ENCODE results near the gene SPOP. TPM values are rescaled to one million over a fixed set of nuclear protein-coding genes. Genes with fewer than 3 reads are reported as not detected.
A peak's percentile ranks its signal among the peaks of the same experiment; 100 is the strongest.
"Not testable (repeated sequence)": the region's sequence is repeated elsewhere in the genome, so short reads cannot be mapped to it uniquely, and the experiment has no call there.

Gene SPOP
- 68.3 TPM for total RNA-seq
- long read RNA-seq, transcript SPOP-206 (10 exons, 1,865 nt) = major isoform, 45 of 134 reads
- long read RNA-seq, transcript SPOP-221 (1 exons, 2,135 nt) = minor isoform, 30 of 134 reads
- long read RNA-seq, transcript SPOP-201 (11 exons, 2,965 nt) = minor isoform, 10 of 134 reads
- long read RNA-seq, partial matches to known transcripts = 3 of 134 reads
- long read RNA-seq, other reads (novel, unspliced or antisense) = 42 of 134 reads

DNA sequence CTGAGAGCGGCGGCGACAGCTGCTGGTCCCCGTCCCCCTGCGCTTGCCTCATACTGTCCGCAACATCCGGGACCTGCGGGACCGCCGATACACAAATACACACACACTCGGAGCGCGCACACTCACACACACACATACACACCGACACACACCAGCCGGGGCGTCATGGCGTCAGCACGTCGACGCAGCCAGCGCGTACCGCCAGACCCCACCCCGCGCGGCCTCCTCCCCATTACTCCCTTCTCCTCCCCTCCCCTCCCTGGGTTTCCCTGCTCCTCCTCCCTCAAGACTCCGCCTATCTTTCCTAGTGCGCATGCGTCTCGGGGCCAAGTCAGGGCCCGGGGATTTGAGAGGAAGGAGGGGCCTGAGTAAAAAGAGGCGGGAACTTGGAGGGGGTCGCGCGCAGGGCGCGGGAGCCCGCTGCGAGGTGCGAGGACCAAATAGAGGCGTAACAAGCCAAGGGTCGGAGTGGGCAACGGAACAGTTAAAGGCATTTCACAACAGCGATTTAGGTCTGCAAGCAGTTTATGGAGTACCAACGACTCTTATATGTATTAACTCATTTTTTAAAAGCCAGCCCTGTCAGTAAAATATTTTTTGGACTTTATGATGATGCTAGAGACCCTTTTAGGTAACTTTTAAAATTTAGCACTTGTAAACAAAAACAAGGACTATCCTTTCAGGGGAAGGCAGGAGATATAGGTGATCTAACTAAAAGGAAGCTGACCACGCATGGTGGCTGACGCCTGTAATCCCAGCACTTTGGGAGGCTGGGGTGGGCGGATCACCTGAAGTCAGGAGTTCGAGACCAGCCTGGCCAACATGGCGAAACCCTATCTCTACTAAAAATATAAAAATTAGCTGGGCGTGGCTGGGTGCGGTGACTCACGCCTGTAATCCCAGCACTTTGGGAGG, at the start of gene SPOP:
TSS of gene SPOP (minus strand) at position 165 of the 915 bp plus-strand sequence. CDS start 55,287 bp downstream, outside the sequence.
- DNase-seq (ENCODE audit: low spot score) = peak; percentile 99
- intact Hi-C loops (cut with DNase I) = loop anchor here (5.0 kb wide), 3 partner anchors 41 to 101 kb away; partner anchors contain the start of gene NXPH3

DNA sequence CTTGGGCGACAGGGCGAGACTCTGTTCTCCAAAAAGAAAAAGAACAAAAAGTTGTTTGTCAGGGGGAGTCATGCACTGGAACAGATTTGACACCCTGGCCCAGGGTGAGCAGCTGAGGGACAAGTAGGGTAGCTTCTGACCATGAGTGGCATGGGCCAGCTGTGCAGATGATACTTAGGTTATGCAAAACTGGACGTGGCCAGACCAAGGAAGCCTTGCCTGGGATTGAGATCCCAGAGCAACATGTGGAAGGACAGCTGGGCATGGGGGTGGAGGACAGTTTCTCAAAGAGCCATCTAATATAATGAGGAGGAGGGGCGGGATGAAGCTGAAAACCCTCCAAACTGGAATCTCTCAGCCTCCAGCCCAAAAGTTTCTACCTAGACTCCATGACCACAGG, 49.5 kb upstream of the SPOP start:
- intact Hi-C loops (cut with DNase I) = loop anchor here (5.0 kb wide), 1 partner anchor 35 kb away; the partner anchor contains the start of gene FAM117A

DNA sequence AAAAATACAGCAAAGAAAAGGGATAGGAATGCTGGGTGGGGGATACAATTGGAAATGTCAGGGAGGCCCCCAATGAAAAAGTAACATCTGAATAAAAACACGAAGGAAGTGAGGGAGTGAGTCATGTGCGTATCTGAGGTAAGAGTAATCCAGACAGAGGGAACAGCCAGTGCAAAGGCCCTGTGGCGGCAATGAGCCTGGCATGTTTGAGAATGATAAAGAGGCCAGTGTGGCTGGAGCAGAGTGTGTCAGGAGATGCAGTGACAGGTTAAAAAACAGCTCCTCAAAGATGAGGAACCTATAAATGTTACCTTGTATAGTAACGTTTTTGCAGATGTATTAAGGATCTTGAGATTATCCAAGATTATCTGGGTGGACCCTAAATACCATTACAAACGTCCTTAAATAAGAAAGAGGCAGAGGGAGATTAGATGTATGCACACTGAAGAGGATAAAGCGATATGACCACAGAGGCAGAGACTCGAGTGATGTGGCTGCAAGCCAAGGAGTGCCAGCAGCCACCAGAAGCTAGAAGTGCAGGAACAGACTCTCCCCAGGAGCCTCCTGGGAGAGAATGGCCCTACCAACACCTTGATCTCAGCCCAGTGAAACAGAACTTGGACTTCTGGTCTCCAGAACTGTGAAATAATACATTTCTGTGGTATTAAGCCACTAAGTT, 47.7 kb upstream of the SPOP start:
- intact Hi-C loops (cut with DNase I) = loop anchor here (5.0 kb wide), 1 partner anchor 37 kb away; the partner anchor contains the start of gene FAM117A

More for the DNA sequence above, 49.5 kb upstream of the SPOP start:
- DNase-seq (ENCODE audit: low spot score) = no peak

DNA sequence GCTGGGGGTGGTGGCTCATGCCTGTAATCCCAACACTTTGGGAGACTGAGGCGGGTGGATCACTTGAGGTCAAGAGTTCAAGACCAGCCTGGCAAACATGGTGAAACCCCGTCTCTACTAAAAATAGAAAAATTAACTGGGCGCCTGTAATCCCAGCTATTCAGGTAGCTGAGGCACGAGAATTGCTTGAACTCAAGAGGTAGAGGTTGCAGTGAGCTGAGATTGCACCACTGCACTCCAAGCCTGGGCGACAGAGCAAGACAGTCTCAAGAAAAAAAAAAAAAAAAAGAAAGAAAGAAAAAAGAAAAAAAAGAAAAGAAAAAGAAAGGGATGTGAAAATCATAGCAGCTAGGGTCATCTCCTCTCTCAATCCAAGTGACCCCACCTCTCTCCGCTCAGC, 46.7 kb upstream of the SPOP start:
- DNase-seq (ENCODE audit: low spot score); intact Hi-C loops (cut with DNase I): not testable (repeated sequence)

More for the DNA sequence above, 47.7 kb upstream of the SPOP start:
- no peak for DNase-seq (ENCODE audit: low spot score)

DNA sequence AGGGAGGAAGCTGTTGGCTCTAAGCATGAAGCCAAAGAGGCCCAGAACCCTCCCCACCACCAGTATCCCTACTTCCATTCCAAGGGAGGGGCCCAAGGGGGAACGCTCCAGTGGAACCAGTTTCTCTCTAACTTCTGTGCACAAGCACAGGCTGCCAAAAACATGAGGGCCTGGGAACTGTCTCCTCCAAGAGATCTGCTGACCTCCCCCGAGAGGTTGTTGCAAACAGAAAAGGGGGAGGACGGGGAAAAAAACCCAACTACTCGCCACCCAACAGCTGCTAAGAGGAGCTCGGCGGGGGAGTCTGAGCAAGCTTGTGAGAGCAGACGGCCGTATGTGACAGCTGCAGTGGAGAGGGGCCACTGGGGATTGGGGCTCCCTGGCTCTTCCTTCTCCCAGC, 45.5 kb upstream of the SPOP start:
- DNase-seq (ENCODE audit: low spot score) = no peak
- intact Hi-C loops (cut with DNase I) = no loop called here

DNA sequence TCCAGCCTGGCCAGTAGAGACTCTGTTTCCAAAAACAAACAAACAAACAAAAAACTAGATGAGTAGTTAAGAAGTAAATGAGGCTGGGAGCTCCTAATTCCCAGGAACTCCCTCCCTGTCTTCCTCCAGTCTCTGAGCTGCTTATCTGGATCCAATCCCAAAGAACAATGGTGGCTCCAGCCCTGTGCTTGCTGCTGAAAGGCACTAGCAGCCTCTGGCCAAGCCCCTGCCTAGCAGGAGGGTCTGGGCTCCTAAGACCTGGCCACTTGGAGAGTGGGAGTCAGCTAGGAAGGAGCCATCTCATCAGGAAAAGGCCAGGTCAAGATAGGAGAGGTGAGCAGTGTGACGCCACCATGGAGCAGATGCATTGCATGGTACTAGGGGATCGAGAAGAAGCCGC, 44.2 kb upstream of the SPOP start:
- DNase-seq (ENCODE audit: low spot score) = no peak
- intact Hi-C loops (cut with DNase I) = no loop called here

DNA sequence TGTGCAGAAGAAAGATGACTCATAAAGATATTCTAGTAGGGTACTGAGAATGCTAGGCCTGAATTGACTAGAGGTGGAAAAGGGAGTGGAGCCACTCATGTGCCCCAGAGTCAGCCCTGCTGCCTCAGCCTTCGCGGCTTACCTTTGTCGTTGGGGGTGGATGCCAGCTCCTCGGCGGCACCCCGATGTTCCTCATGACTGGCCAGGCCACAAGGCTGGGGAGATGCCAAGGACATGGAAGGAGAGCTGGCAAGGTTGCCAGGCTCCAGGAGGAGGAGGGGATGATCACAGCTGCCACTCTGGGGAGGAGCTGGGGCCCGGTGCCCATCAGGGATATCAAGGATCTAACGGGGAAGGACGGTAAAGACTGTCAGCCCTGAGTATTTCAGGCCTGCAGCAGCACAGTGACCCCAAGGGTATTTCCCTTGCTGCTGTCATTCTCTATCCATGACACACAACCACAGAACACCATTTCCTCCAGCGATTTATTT, 39.5 kb upstream of the SPOP start:
- no peak for DNase-seq (ENCODE audit: low spot score)
- intact Hi-C loops (cut with DNase I) = no loop called here

DNA sequence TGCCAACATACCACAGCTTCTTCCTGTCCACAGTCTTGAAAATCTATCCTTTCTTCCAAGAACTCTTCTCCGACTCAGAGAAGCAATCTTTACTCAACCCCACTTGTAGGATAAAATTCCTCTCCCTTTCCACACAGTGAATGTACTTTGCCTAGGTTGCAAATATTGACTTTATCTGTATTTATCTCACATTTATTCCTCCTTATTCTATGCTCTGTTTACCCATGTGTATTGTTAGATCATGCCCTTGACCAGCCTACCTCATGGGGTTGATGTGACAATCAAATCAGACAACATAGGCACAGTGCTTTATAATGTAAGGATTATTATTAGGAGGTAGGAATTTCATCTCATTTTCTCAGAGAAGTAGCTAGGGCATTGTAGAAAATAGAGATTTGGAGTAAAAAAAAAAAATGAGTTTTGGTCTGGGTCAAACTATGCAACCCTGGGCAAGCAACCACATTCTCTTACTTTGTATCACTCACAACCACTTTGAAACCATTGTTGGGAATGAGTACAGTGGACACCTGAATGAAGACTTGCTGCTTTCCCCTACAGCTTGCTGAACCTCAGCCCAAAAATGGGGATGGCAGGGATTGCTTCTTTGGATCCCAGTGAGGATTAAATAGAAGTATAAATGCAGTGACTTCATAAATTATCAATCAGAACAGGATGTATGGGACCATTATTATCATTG, 38.9 kb upstream of the SPOP start:
- intact Hi-C loops (cut with DNase I) = no loop called here
- DNase-seq (ENCODE audit: low spot score) = no peak

DNA sequence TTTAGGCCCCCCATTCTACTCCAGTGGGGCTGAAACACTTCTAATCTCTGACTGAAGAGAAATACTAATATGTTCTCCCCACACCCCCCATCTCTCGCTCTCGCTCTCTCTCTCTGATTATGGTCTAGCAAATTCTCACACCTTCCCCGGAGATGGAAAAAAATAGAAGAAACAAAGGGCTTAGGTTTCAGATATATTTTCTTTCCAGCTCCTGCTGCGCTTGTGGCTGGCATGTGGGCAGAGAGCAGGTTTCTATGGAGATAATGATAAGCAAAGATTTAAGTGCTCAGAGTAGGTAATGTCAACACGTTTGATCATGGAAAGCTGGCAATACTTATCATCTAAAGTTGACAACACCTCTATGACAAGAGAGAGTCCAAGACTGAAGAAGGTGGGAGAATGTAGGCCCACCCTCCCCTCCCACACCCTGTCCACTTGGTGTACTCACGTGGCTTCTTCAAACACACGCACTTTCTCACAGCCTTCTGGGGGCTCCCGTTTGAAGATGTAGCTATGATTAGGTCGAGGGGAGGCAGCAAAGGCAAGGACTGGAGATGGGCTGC, 37.9 kb upstream of the SPOP start:
- no peak for DNase-seq (ENCODE audit: low spot score)
- intact Hi-C loops (cut with DNase I) = no loop called here

DNA sequence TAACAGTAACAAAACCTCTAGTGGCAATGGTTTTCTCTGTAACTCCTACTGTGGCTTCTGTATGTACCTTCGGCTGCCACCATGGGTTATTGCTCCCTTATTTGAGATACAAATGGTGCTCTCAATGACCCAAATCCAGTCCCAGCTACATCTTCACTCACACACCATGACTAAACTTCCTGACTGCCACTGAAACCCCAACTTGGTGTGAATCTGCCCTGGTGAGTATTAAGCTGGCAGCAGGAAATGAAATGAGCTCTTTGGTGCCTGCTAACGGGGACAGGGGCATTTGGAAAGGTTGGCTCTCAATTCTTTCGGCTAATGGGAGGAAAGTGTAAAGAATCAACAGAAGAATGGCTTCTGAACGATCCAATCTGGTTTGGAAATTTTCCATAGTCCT, 37.3 kb upstream of the SPOP start:
- intact Hi-C loops (cut with DNase I) = no loop called here
- no peak for DNase-seq (ENCODE audit: low spot score)

DNA sequence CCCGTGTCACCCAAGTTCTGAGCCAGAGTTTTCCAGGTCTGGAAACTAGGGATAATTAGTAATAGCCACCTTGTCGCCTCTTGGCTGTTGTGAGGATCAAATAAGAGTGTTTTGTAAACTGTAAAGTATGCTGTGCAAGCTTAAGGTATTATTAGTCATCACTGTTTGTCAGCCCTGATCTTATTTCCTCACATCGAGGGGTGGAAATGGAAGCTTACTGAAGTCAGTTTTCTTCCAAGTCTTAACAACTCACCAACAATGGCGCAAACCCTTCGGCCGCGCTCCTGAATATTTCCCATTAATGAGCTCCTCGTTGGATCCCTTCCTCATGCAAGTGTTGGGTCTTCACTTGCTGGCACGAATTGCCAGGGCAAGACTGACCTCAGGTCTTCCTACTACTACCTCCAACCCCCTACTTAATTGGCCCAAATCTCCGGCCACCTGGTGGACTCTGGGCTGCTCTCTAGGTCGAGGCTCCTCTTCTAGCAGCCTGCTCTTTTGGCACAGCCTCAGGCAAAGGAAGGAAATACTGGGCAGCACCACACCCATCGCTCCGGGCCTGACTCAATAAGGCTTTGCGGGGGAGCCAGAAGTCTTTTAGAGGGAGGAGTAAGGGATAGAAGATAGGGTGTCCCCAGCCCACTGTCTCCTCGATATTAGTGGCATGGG, 30.8 kb upstream of the SPOP start:
- intact Hi-C loops (cut with DNase I) = loop anchor here (5.0 to 10.0 kb wide), 3 partner anchors 76 to 286 kb away; partner anchors contain the start of genes DLX3 and KAT7
- DNase-seq (ENCODE audit: low spot score) = no peak

DNA sequence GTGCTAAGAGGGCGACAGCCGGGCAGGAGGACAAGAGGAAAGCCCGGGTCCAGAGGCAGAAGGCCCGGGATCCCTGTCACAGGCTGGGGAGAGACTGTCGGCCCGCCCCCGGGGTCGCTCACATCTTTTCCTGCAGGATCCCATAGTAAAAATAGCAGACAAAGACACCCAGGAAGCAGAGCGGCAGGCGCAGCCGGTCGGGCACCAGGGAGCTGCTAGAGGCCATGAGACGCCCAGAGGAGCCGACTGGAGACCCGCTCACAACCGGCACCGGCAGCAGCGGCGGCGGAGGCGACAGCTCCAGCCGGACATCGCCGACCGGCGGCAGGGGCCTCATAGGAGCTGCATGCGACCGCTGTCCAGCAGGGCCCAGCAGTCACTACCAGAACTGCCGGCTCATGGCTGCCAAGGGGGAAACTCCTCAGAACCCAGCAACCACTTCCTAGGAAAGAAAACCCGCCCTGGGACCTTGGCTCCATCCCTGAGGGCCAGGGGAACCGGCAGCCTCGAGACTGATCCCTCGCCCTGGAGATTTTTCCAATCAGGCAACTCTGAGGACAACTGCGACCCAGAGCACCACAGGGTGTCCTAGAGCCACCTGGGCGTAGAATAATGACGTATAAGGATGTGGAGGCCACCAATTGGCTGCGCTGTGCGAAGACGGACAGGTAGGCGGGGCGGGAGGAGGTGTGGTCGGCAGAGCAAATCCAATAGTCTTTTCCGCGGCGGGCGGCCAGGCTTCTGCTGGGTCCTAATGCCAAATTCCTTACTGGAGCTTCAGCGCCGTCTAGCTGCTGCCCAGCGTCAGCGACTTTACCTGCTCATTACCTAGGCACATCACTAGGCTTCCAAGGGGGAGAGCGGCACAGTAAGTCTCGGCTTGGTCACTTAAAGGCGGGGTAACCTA, 30.0 kb upstream of the SPOP start, which contains the start of gene SLC35B1:
TSS of gene SLC35B1 (minus strand) at position 357 of the 907 bp plus-strand sequence. CDS start at position 226, 131 bp downstream.
- intact Hi-C loops (cut with DNase I) = loop anchor here (5.0 to 10.0 kb wide), 3 partner anchors 77 to 287 kb away; partner anchors contain the start of genes DLX3 and KAT7
- DNase-seq (ENCODE audit: low spot score) = peak; percentile 100

DNA sequence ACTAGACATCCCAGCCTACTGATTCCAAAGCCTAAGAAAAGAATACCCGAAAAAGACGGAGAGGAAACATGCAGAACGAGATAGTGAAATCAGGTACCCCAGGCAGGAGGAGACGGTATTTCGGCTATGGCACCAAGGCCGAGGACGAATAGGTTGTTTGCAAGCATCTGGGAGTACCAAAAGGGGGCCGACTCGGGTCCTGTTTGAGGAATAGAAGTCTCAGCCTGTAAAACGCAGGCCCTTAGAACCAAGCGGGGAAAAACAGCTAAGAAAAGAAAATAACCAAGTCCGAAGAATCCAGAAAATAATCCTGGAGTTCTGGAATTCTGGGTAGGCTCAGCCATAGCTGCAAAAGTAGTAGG, 29.3 kb upstream of the SPOP start:
- no peak for DNase-seq (ENCODE audit: low spot score)
- intact Hi-C loops (cut with DNase I) = loop anchor here (5.0 to 10.0 kb wide), 3 partner anchors 78 to 288 kb away; partner anchors contain the start of genes DLX3 and KAT7

DNA sequence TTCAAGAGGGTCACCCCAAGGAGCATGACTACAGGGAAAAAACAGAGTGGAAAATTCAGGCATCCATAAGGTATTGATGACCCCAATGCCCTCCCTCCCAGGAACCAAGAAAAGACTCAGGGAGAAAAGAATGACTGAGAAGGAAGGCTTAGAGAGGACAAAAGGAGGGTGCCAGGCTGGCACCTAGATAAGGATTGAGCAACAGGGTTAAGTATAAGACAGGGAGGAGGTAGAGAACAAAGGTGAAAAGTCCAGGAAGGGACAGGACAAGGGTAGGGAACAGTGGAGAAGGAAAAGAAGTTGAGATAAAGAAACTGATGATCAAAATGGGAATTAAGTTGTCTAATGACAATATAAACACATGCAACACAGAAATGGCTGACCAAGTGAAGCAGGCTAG, 27.4 kb upstream of the SPOP start:
- intact Hi-C loops (cut with DNase I) = loop anchor here (5.0 to 10.0 kb wide), 3 partner anchors 80 to 290 kb away; partner anchors contain the start of genes DLX3 and KAT7
- DNase-seq (ENCODE audit: low spot score) = no peak

DNA sequence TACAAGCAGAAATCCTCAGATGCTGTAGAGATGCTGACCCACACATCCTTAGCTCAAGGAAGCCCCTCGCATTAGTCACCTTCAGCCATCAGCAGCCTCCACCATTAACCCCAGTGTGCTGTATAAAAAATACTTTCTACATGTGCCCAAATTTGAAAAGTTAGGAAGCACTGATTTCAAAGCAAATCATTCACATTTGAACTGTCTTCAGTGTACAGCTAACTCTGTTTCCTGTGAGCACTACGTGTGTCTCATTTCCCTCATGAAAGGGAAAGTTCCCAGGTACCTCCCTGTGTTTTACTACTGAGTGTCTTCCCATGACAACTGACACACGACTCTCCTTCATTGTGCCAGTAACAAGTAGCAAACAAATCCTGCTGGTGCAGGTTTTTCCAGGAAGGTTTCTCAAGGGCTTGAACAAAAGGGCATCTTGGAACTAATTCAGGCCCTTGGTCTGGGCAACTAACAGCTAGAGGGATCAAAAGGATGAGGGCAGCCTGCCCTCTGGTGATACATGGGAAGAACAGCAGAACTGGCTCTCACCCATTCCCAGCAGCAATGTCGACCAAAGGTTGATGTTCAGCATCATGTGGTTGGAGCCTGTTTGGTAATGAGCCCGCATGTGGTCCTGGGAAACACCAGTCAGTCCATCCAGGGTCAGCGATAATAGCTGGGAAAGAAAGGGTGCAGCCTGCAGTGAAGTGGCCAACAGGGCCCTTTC, 25.8 kb upstream of the SPOP start:
- intact Hi-C loops (cut with DNase I) = loop anchor here (10.0 kb wide), 2 partner anchors 81 to 291 kb away; partner anchors contain the start of genes DLX3 and KAT7

DNA sequence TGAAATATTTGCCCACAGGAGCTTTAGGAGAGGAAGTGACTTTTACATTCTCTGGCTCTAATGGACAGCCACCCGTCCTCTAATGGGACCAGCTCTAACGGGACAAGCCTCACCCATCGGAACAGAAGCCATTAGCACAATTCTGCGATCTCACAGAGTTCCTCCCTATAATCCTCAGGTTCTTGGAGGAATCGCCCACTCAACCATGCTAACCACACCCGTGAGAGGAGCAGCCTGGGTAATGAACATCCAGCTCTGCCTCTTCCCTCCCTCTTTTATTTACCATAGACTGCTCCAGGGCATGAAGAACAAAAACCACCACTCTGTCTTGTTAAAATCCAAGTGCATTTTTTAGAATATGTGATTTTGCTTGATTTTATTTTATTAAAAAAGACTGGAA, 23.1 kb upstream of the SPOP start:
- DNase-seq (ENCODE audit: low spot score) = no peak
- intact Hi-C loops (cut with DNase I) = loop anchor here (10.0 kb wide), 2 partner anchors 84 to 294 kb away; partner anchors contain the start of genes DLX3 and KAT7

More for the DNA sequence above, 25.8 kb upstream of the SPOP start:
- no peak for DNase-seq (ENCODE audit: low spot score)

Measured in cardiac septum (tissue), 1 donor.